NB4 (cell line): Measurements from ENCODE around the gene DMAC2L.

Experiments used
- MYC ChIP-seq: IDR thresholded peaks from 2 replicates; pipeline ENCODE4 v1.6.1; 2011; ENCODE audit warnings: low read depth, low read length
- POLR2A ChIP-seq: IDR thresholded peaks from 2 replicates; pipeline ENCODE4 v1.6.1; 2011; ENCODE audit warnings: mild to moderate bottlenecking; ENCODE audit not compliant: insufficient read length; ENCODE audit errors: extremely low read depth
- TF ChIP-seq, protein P1 (sequence below): IDR thresholded peaks from one replicate; pipeline ENCODE4 v1.5.1; 2012; ENCODE audit warnings: low read depth, low read length

DNA sequence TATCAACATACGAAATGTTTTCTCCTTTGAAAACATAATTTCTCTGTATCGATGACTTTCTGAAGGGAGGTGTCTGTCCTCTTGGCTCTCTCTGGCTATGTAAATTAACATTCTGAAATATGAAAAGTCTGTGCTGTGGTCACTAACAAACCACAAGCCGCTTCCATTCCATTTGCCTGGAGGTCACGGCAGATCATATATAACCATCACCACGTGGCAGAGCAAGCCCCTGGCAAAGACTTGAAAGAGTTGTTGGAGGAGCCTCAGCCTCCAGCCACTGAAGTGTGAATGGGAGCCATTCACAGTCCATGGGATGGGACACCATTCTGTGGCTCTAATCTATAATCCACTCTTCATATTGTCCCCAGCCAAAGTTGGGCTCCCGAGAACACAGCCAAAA is 45.0 kb downstream of the DMAC2L start:
- TF ChIP-seq, protein P1, sequence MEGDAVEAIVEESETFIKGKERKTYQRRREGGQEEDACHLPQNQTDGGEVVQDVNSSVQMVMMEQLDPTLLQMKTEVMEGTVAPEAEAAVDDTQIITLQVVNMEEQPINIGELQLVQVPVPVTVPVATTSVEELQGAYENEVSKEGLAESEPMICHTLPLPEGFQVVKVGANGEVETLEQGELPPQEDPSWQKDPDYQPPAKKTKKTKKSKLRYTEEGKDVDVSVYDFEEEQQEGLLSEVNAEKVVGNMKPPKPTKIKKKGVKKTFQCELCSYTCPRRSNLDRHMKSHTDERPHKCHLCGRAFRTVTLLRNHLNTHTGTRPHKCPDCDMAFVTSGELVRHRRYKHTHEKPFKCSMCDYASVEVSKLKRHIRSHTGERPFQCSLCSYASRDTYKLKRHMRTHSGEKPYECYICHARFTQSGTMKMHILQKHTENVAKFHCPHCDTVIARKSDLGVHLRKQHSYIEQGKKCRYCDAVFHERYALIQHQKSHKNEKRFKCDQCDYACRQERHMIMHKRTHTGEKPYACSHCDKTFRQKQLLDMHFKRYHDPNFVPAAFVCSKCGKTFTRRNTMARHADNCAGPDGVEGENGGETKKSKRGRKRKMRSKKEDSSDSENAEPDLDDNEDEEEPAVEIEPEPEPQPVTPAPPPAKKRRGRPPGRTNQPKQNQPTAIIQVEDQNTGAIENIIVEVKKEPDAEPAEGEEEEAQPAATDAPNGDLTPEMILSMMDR = no peak
- no peak for TF ChIP-seq POLR2A
- no peak for TF ChIP-seq MYC
